ENCODE results near the gene ADGRV1.

DNA sequence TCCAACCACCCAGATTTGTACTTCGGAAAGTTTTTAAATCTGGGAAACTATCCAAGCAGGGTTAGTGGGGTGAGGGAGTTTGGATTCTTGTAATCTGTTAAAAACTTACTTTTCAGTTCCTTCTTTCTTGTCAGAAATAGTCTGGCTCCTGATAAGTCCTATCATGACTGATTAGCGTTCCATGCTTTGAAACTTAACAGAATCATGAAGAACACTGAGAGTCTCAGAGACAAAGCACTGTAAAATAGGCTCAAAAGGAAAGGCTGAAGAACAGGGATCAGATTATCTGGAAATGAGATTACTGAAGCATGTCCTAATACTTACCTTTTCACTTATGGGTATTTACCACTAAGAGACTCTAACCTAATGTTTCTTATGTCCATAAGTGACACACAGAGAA, 582.1 kb downstream of the ADGRV1 start:
- TF ChIP-seq, protein P1, sequence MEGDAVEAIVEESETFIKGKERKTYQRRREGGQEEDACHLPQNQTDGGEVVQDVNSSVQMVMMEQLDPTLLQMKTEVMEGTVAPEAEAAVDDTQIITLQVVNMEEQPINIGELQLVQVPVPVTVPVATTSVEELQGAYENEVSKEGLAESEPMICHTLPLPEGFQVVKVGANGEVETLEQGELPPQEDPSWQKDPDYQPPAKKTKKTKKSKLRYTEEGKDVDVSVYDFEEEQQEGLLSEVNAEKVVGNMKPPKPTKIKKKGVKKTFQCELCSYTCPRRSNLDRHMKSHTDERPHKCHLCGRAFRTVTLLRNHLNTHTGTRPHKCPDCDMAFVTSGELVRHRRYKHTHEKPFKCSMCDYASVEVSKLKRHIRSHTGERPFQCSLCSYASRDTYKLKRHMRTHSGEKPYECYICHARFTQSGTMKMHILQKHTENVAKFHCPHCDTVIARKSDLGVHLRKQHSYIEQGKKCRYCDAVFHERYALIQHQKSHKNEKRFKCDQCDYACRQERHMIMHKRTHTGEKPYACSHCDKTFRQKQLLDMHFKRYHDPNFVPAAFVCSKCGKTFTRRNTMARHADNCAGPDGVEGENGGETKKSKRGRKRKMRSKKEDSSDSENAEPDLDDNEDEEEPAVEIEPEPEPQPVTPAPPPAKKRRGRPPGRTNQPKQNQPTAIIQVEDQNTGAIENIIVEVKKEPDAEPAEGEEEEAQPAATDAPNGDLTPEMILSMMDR (IDR thresholded peaks at IDR 0.05; ENCODE audit: insufficient read depth, low read length): no peak
- TF ChIP-seq GABPA (IDR thresholded peaks at IDR 0.05; ENCODE audit: low read depth) (no peak), POLR2AphosphoS5 (IDR thresholded peaks at IDR 0.05; ENCODE audit: low read depth) (no peak)
- TF ChIP-seq, protein P2, sequence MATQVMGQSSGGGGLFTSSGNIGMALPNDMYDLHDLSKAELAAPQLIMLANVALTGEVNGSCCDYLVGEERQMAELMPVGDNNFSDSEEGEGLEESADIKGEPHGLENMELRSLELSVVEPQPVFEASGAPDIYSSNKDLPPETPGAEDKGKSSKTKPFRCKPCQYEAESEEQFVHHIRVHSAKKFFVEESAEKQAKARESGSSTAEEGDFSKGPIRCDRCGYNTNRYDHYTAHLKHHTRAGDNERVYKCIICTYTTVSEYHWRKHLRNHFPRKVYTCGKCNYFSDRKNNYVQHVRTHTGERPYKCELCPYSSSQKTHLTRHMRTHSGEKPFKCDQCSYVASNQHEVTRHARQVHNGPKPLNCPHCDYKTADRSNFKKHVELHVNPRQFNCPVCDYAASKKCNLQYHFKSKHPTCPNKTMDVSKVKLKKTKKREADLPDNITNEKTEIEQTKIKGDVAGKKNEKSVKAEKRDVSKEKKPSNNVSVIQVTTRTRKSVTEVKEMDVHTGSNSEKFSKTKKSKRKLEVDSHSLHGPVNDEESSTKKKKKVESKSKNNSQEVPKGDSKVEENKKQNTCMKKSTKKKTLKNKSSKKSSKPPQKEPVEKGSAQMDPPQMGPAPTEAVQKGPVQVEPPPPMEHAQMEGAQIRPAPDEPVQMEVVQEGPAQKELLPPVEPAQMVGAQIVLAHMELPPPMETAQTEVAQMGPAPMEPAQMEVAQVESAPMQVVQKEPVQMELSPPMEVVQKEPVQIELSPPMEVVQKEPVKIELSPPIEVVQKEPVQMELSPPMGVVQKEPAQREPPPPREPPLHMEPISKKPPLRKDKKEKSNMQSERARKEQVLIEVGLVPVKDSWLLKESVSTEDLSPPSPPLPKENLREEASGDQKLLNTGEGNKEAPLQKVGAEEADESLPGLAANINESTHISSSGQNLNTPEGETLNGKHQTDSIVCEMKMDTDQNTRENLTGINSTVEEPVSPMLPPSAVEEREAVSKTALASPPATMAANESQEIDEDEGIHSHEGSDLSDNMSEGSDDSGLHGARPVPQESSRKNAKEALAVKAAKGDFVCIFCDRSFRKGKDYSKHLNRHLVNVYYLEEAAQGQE (IDR thresholded peaks at IDR 0.05; ENCODE audit: insufficient replicate concordance, low read depth): no peak

All from HL-60 (cell line).